Mesothelial cell of epicardium (in vitro differentiated cells): ENCODE measurements around the gene NCKAP5. TPM values are rescaled to one million over a fixed set of nuclear protein-coding genes. Genes with fewer than 3 reads are reported as not detected.

Source experiments
- DNase-seq, 2 experiments: peaks; one replicate each; pipeline ENCODE4 v3.0.0; 2021; ENCODE audit warnings: low spot score in 2 of 2; ENCODE audit not compliant: unreplicated experiment in 2 of 2
- H3K27ac Mint-ChIP-seq: 2 replicates; pipeline ENCODE4 v1.8.0; 2021; ENCODE audit warnings: mixed read lengths
- H3K27me3 Mint-ChIP-seq: 2 replicates; pipeline ENCODE4 v1.8.0; 2021; ENCODE audit warnings: low read depth, mixed read lengths
- H3K36me3 Mint-ChIP-seq: 2 replicates; pipeline ENCODE4 v1.8.0; 2021; ENCODE audit warnings: mixed read lengths
- H3K4me1 Mint-ChIP-seq: 2 replicates; pipeline ENCODE4 v1.8.0; 2021; ENCODE audit warnings: mixed read lengths
- H3K4me3 Mint-ChIP-seq: 2 replicates; pipeline ENCODE4 v1.8.0; 2021; ENCODE audit warnings: mild to moderate bottlenecking, moderate library complexity, mixed read lengths
- H3K9me3 Mint-ChIP-seq: 2 replicates; pipeline ENCODE4 v1.8.0; 2021; ENCODE audit warnings: mixed read lengths
- CTCF ChIP-seq: fragments of 200-600 bp; sonication (generic); IDR thresholded peaks from one replicate; pipeline ENCODE4 v1.5.0; 2021; ENCODE audit warnings: antibody characterized with exemption; ENCODE audit not compliant: unreplicated experiment
- total RNA-seq: library from RNA; stranded (reverse); gene quantifications from 3 replicates; pipeline ENCODE4 v1.2.1, GENCODE V29; 2021

NCKAP5 gene
- total RNA-seq, 1 donor from 2014 or later: 2.1 TPM

DNA sequence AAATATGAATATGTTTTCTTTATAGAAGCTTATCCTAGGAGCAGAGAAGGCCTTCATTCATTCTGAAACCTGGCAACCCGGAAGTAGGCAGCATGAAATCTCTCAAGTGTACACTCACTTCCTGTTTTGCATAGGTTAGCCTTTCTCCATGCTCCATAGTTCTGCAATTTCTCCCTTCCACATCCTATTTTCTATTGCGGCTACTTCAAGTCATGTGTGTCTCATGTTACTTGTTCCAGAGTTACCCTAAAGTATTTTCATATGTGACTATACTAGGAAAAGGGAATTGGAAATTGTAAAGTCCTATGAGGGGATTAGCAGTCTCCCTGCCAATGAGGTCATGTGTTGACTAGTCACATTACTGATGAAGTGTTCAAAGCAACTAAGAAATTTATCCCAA is 320.6 kb downstream of the NCKAP5 start:
- H3K27me3 Mint-ChIP-seq: peaks cover 3% of the 10 kb centered on the region
- TF ChIP-seq CTCF: no peak
- H3K36me3 Mint-ChIP-seq: no peaks in the 10 kb centered on the region
- H3K4me3 Mint-ChIP-seq: no peak overlapping the region
- H3K4me1 Mint-ChIP-seq: no peaks in the 10 kb centered on the region
- no peaks in the 10 kb centered on the region for H3K9me3 Mint-ChIP-seq
- no peak for DNase-seq
- no peak overlapping the region for H3K27ac Mint-ChIP-seq

GRCh38 chr2:133241224-133241571 is 327.1 kb downstream of the NCKAP5 start:
- Mint-ChIP-seq H3K27ac (no peak overlapping the region), H3K4me1 (no peaks in the 10 kb centered on the region), H3K27me3 (peaks cover 18% of the 10 kb centered on the region), H3K9me3 (no peaks in the 10 kb centered on the region), H3K36me3 (no peaks in the 10 kb centered on the region), H3K4me3 (no peak overlapping the region)
- TF ChIP-seq CTCF: no peak
- DNase-seq: no peak

DNA sequence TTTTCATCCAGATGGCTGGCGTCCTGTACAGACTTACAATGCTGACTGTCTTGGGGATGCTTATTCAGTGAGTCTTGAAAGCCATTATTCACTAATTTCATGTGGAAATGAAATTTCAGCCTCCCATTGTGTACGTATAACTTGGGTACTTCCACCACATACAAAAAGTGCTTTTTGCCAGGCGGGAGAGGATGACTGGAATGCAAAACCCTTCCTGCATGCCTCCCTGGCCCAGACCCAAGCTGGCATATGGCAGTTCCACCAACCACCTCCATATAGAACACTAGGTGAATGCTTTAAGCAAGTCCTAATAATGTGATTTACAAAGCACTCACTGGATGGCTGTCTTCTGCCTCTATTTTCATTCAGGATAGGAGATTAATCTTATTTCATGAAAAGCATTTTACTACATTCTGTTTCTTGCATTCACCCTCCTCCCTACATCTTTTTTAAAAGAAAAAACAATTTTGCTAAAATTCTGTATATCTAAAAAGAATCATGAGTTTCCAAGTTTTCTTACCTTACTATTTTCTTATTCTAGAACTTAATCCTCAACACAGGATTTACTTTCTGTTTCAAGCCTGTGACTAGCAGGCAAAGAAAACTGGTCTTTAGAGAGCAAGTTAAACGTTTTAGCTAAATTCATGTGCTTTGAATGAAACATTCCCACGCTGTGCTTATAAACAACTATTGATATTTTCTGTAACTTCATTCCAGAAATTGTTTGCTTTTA is 327.6 kb downstream of the NCKAP5 start:
- no peak for TF ChIP-seq CTCF
- no peak overlapping the region for H3K4me3 Mint-ChIP-seq
- no peak for DNase-seq
- H3K4me1 Mint-ChIP-seq: no peaks in the 10 kb centered on the region
- no peaks in the 10 kb centered on the region for H3K36me3 Mint-ChIP-seq
- H3K9me3 Mint-ChIP-seq: no peaks in the 10 kb centered on the region
- no peak overlapping the region for H3K27ac Mint-ChIP-seq
- peaks cover 18% of the 10 kb centered on the region for H3K27me3 Mint-ChIP-seq

DNA sequence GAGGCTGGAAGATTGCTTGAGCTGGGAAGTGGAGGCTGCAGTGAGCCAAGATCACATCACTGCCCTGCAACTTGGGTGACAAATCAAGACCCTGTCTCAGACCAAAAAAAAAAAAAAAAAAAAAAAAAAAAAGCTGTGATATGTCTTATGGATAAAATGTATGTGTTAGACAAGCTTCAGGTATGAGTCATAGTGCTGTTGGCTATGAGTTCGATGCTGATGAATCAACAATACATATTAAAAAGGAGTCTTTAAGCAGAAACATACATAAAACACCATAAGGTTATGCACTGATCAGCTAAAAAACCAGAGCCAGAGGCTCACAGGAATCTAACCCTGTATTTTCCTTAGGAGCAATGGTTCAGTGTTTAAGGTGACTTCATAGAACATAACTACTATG is 332.3 kb downstream of the NCKAP5 start:
- H3K27me3 Mint-ChIP-seq: peaks cover 34% of the 10 kb centered on the region
- H3K4me1 Mint-ChIP-seq: no peaks in the 10 kb centered on the region
- no peak overlapping the region for H3K4me3 Mint-ChIP-seq
- no peak for TF ChIP-seq CTCF
- no peaks in the 10 kb centered on the region for H3K9me3 Mint-ChIP-seq
- no peak overlapping the region for H3K27ac Mint-ChIP-seq
- no peaks in the 10 kb centered on the region for H3K36me3 Mint-ChIP-seq
- DNase-seq: no peak

GRCh38 chr2:133232556-133232955 is 335.7 kb downstream of the NCKAP5 start:
- Mint-ChIP-seq H3K27ac (no peak overlapping the region), H3K36me3 (no peaks in the 10 kb centered on the region), H3K27me3 (peaks cover 46% of the 10 kb centered on the region), H3K9me3 (no peaks in the 10 kb centered on the region), H3K4me3 (no peak overlapping the region), H3K4me1 (no peaks in the 10 kb centered on the region)
- TF ChIP-seq CTCF: no peak
- no peak for DNase-seq

- Mint-ChIP-seq H3K27me3 (peaks cover 44% of the 10 kb centered on the region), H3K4me1 (no peaks in the 10 kb centered on the region), H3K4me3 (no peak overlapping the region), H3K9me3 (no peaks in the 10 kb centered on the region), H3K36me3 (no peaks in the 10 kb centered on the region), H3K27ac (no peak overlapping the region)
- no peak for DNase-seq
- TF ChIP-seq CTCF: no peak
These were observed 337.0 kb downstream of the NCKAP5 start for GRCh38 chr2:133231264-133231663.
